Effector CD8-positive, alpha-beta T cell (primary cell): ENCODE measurements around the gene CSNK2A3.
"Not testable (repeated sequence)": the region's sequence is repeated elsewhere in the genome, so short reads cannot be mapped to it uniquely, and the experiment has no call there.

Experiments used
- DNase-seq: peaks from one replicate; lab custom pipeline; 2025; lab: John Stamatoyannopoulos, UW
- total RNA-seq, 4 experiments: gene quantifications; one replicate each; lab custom pipeline; 2026; lab: John Stamatoyannopoulos, UW

CSNK2A3 gene
- 1.3 to 3.3 (median 2.8) reads per million in 4 experiments for total RNA-seq

DNA sequence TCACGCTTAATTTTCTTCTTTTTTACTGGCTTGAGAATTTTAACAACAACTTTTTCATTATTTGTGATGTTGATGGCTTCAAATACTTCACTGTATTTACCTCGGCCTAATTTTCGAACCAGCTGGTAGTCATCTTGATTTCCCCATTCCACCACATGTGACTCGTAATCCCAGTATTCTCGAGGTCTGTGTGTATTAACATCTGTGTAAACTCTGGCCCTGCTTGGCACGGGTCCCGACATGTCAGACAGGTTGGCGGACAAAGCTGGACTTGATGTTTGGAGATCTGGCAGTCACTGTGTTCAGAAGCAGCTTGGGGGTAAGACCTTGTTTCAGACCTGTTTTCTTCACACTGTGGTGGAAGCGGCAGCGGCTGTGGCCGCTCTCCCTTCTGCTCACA is at the start of gene CSNK2A3:
CSNK2A3 (minus strand) TSS at position 373 of the 400 bp plus-strand sequence; CDS start at position 242, 131 bp downstream.
- DNase-seq, result not testable (repeated sequence)

- no peak for DNase-seq
These were observed 49.0 kb upstream of the CSNK2A3 start for GRCh38 chr11:11401960-11402535.

DNA sequence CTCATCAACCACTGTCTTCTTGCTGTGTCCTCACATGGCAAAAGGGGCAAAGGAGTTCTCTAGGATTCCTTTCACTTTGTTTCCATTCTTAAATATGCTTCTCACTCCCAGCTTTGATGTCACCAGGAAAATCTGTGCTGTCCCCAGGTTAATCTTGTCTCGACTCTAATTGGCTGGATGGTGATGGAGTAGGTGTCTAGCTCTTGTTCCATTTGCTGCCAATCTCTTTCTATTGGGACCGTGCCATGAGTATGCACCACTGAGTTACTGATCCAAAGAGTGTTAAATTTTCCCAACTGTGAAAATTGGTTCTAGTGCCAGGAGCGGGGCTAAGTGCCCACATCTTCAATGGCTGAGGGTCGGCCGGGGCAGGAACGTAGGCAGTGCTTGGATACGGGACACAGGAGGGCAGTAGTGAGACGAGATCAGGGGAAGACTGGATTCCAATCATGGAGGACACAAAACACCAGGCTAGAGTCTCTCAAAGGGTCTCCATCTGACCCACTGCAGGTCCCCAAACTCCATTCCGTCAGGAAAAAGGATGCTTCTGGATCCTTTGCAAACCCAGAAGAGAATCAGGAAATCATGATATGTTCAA is 47.7 kb upstream of the CSNK2A3 start:
- DNase-seq, result no peak

GRCh38 chr11:11400121-11400520 is 47.1 kb upstream of the CSNK2A3 start:
- no peak for DNase-seq

DNA sequence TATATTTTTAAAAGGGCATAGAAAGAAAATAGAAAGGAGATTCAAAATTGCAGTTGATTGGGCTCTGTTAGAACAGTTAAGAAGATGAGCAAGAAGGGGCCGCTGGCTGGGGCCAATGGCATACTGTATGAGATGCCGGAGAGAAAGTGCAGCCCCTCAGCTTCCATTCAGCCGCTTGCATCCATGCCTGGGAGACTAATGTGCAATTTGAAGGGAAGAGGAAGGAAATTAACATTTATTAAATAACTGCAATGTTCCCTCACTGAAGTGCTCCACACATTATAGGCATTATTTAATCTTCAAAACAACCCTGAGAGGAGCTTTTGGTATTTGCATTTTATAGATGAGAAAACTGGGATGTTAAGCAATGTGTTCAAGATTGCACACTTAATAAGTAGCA is 44.7 kb upstream of the CSNK2A3 start:
- no peak for DNase-seq

DNA sequence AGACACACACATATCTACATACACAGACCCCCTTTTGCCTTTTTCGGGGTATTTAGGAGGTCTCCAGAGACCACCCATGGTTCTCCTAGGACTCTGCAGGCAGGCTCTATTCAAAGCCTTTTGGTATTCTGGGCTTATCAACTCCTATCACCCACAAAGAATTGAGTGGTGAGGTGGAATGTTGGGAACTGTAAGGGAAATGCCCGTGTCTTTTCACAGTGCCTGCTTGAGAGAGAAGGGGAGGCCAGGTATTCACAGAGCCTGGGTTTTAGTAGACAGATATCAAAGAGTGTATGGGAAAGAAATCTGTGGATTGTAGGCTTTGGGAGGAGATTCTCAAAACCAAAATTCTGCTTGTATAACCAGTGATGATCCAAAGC is 44.0 kb upstream of the CSNK2A3 start:
- DNase-seq, result no peak

GRCh38 chr11:11396301-11397035 is 43.4 kb upstream of the CSNK2A3 start:
- DNase-seq, result no peak

- no peak for DNase-seq
These were observed 42.1 kb upstream of the CSNK2A3 start for GRCh38 chr11:11395126-11395525.

- DNase-seq, result no peak
These were observed 41.2 kb upstream of the CSNK2A3 start for GRCh38 chr11:11394241-11394640.

GRCh38 chr11:11391796-11392463 is 38.9 kb upstream of the CSNK2A3 start:
- no peak for DNase-seq

DNA sequence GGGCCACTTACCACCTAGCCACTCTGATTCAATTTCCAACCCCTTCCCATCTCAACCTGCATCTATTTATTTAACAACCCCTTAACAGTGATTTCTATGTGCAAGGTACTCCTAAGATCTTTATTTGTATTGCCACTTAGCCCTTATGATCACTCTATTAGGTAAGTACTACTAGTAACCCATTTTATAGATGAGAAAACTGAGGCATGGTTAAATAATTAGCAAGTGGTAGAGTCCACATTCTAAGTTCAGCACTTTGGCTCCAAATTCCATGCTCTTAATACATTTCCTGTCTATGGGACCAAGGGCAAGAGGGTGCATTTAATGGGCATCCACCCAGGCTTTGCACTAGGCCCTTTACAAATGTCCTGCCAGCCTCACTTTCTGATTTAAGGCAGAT is 38.1 kb upstream of the CSNK2A3 start:
- no peak for DNase-seq

DNA sequence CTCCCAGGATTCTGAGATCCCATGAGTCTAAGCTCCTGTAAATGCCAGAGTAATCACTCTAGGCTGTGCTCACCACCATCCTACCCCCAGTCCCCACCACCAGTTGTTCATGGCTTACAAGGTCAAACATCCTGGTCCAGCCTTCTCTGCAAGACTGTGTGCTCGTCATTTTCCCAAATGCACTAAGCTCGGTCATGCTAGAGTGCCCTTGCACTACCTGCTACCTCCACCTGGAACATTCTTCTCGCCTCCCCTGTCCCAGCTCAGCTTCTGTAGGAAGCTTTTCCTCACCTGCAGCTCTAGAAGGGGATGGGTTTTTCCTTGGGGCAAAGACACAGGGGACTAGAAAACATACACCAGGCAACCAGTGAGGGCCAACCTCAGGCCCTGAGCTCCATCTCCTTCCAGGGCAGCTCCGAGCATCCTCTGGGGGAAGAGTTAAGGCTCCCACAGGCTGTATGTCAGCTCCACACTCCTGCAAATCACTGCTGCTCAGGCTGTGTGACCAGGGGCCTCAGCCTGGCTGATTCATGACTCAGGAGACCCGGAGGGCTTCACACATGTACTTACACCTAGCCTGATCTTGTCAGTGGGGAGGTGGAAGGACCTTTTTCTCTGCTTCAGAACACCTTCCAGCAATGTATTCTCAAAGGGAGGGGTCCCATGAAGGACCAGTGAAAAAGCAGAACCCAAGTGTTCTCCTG is 37.2 kb upstream of the CSNK2A3 start:
- no peak for DNase-seq

- no peak for DNase-seq
These were observed 36.2 kb upstream of the CSNK2A3 start for GRCh38 chr11:11389238-11389637.

GRCh38 chr11:11387622-11388305 is 34.7 kb upstream of the CSNK2A3 start:
- no peak for DNase-seq

GRCh38 chr11:11387207-11387606 is 34.2 kb upstream of the CSNK2A3 start:
- no peak for DNase-seq

DNA sequence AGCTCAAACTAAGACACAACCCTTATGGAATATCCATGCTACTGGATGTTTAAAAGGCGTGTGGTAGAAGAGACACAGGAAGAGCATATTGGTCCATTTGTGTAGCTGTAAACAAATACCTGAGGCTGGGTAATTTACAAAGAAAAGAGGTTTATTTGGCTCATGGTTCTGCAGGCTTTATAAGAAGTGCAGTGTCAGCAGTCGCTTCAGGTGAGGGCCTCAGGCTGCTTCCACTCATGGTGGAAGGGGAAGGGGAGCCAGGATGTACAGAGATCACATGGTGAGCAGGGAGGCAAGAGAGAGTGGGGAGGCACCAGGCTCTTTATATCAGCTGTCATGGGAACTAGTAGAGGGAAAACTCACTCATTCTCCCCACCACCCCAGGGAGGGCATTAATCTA is 31.8 kb upstream of the CSNK2A3 start:
- no peak for DNase-seq

DNA sequence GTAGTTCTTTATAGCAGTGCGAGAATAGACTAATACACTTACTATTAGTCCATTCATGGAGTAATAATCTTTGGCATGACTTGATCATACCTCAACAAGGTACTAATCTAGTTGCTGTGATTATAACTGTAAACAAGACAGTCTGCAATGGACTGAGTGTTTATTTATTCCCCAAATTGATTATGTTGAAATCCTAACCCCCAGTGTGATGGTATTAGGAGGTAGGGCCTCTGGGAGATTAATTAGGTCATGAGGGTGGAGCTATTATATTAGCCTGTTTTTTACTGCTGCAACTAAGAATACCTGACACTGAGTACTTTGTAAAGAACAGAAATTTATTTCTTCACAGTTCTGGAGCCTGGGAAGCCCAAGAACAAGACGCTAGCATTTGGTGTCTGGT is 30.9 kb upstream of the CSNK2A3 start:
- DNase-seq, result no peak

- DNase-seq, result no peak
These were observed 29.9 kb upstream of the CSNK2A3 start for GRCh38 chr11:11382858-11383532.

DNA sequence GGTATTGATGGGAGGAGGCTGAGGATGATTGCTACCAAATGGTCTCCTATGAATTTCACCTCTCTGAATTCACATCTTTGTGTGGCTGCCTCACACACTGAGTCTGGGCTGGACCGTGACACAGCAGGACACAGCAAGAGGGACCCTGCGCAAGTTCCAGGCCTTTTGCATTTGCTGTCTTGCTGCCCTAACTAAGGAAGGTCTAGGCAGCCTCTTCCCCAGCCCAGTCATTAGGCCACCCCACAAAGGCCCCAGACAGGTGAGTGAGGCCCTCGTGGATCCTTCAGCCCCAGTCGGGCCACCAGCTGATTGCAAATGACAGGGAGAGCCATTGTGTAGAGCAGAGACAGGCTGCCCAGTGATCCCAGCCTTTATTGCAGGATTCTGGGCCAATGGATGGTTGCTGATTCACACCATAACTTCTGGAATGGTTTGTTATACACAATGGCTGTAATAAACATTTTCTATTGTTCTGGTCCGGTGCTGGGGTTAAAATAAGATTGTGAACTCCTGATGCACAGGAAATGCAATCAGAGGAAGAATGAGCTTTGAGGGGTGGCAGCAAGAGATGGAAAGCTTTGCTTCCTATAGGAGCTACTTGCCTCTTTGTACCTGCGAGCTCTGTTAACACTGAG is 28.5 kb upstream of the CSNK2A3 start:
- no peak for DNase-seq

DNA sequence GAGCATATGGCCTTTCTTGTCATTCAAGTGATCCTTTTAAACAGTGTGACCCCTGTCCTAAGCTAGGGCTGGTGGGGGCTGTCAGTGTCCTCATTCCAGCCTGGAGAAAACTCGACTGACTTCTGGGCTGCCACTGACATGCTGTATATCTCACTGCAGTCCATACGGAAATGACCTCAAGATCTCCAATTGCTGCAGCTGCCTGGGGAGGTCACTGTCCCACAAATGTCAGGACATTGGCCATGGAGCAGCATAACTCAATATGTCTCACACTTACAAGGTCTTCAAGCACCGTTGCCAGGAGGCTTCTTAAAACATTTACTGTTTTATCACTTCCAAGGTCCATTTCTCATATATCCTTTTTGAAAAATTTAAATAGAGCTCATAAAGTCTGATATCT is 27.8 kb upstream of the CSNK2A3 start:
- DNase-seq, result no peak
